ENCODE measurements around the gene IKZF5. TPM values are rescaled to one million over a fixed set of nuclear protein-coding genes. Genes with fewer than 3 reads are reported as not detected.

Gene IKZF5
- total RNA-seq, 2 experiments from 2014 or later, result 81.8 to 87.1 TPM

DNA sequence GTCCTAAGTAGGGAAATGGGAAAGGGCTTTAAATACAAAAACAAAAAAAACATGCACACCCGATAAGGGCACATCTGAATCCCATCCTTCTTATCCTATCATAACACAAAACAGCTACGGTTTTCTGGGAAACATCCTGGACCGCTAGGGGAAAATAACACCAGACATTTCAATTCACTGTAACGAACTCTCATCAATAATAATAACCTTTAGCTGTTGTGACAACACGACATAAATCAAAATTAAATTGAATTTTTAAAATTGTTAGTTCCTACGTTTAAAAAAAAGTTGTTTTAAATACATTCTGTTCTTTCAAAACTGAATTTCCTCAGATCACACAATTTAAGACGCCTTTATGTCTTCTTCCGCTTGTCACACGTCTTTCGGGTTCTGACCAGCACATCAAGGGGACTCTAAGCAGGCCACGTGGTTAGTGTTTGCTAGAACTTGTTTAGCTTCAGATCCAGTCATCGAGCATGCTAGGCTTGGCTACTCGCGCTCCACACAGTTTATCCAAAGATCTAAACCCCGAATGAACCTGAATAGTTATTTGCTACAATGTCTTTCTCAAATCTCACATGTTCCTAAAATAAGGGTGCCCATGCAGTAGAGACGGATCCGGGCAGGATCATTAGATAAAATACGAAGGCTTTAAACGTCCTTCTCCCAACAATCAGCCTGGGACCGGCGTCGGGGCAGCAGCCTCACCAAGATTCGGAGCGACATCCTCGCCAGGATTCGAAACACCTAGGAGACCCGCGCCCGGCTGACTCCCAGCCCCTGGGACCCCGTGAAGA is 839 bp downstream of the IKZF5 start:
- POLR2A ChIA-PET, result interaction anchor here (0.7 to 5.9 kb wide), 16 partner anchors 9 to 1909 kb away, joined by 3 to 74 read pairs (median 8); partner anchors contain the start of genes BUB3, C10orf88, FAM24B and PLEKHA1
- Mint-ChIP-seq H3K4me3 (peak overlapping the region; percentile 97), H3K36me3 (ENCODE audit: low read depth) (peaks cover 31% of the 10 kb centered on the region), H3K27ac (peak overlapping the region; percentile 95), H3K9me3 (no peaks in the 10 kb centered on the region), H3K4me1 (ENCODE audit: low read depth) (peaks cover 72% of the 10 kb centered on the region), H3K27me3 (no peaks in the 10 kb centered on the region)
- TF ChIP-seq, protein P1, sequence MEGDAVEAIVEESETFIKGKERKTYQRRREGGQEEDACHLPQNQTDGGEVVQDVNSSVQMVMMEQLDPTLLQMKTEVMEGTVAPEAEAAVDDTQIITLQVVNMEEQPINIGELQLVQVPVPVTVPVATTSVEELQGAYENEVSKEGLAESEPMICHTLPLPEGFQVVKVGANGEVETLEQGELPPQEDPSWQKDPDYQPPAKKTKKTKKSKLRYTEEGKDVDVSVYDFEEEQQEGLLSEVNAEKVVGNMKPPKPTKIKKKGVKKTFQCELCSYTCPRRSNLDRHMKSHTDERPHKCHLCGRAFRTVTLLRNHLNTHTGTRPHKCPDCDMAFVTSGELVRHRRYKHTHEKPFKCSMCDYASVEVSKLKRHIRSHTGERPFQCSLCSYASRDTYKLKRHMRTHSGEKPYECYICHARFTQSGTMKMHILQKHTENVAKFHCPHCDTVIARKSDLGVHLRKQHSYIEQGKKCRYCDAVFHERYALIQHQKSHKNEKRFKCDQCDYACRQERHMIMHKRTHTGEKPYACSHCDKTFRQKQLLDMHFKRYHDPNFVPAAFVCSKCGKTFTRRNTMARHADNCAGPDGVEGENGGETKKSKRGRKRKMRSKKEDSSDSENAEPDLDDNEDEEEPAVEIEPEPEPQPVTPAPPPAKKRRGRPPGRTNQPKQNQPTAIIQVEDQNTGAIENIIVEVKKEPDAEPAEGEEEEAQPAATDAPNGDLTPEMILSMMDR (IDR thresholded peaks at IDR 0.05), result no peak
- Histone ChIP-seq H3K36me3 (ENCODE audit: insufficient read depth, low read length) (peaks cover 12% of the 10 kb centered on the region), H3K9me3 (ENCODE audit: control insufficient read depth in 1 of 2, insufficient read depth in 1 of 2, low read length in 2 of 2) (no peaks in the 10 kb centered on the region), H3K27me3 (ENCODE audit: control insufficient read depth in 1 of 2, insufficient read depth in 2 of 2, low read length in 2 of 2) (no peaks in the 10 kb centered on the region), H3K4me1 (ENCODE audit: insufficient read depth, low read length) (peaks cover 22% of the 10 kb centered on the region), H3K27ac (ENCODE audit: low read depth in 1 of 2, low read length in 2 of 2) (peak overlapping the region; percentile 94 to 99), H3K4me3 (ENCODE audit: low read length) (peak overlapping the region; percentile 91)
- DNase-seq (peak; percentile 11 to 78 (median 33)), ATAC-seq (ENCODE audit: poor library complexity) (peak; percentile 21)
- intact Hi-C loops (cut with DNase I, micrococcal nuclease), result loop anchor here (1.0 to 10.0 kb wide), 9 partner anchors 27 to 1910 kb away; partner anchors contain the start of genes BUB3 (in 2 of the 2), FAM24B (in 2 of the 2), PSTK (in 2 of the 2) and ATE1 (in 1 of the 2)
- CTCF ChIA-PET, result interaction anchor here (0.9 to 3.9 kb wide), 2 partner anchors 10 to 27 kb away, joined by 3 to 27 read pairs; partner anchors contain the start of gene PSTK

DNA sequence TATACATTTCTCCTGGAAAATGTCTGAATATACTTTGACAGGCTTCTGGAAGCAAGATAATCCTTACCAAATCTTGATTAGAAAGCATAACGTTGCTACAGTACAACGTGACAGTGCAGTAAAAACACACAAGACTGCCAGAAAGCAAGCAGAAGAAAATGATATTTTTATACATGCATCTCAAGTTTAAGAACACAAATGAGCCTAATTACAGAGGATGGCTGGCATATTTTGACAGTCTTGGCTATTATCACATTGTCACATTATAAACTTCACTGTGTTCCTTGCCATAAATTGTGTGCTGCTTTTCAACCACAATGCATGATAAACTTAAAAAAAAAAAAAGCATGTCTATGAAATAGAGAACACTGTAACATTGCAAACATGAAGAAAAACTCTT is 4.3 kb downstream of the IKZF5 start:
- no peaks in the 10 kb centered on the region for H3K27me3 ChIP-seq (ENCODE audit: control insufficient read depth in 1 of 2, insufficient read depth in 2 of 2, low read length in 2 of 2)
- Mint-ChIP-seq H3K27ac (no peak overlapping the region), H3K4me1 (ENCODE audit: low read depth) (peaks cover 82% of the 10 kb centered on the region), H3K4me3 (no peak overlapping the region), H3K27me3 (no peaks in the 10 kb centered on the region), H3K36me3 (ENCODE audit: low read depth) (peaks cover 54% of the 10 kb centered on the region), H3K9me3 (no peaks in the 10 kb centered on the region)
- peaks cover 13% of the 10 kb centered on the region for H3K4me1 ChIP-seq (ENCODE audit: insufficient read depth, low read length)
- POLR2A ChIA-PET, result no interaction called here
- no peak overlapping the region for H3K4me3 ChIP-seq (ENCODE audit: low read length)
- no peak for DNase-seq
- peaks cover 7% of the 10 kb centered on the region for H3K36me3 ChIP-seq (ENCODE audit: insufficient read depth, low read length)
- intact Hi-C loops (cut with DNase I, micrococcal nuclease), result loop anchor here in 1 of 2 experiments (10.0 kb wide), 1 partner anchor 629 kb away; the partner anchor contains the start of gene PLEKHA1
- no peak overlapping the region for H3K27ac ChIP-seq (ENCODE audit: low read depth in 1 of 2, low read length in 2 of 2)
- ATAC-seq (ENCODE audit: poor library complexity), result no peak
- CTCF ChIA-PET, result no interaction called here
- TF ChIP-seq, protein P1 (IDR thresholded peaks at IDR 0.05), result no peak
- H3K9me3 ChIP-seq (ENCODE audit: control insufficient read depth in 1 of 2, insufficient read depth in 1 of 2, low read length in 2 of 2), result no peaks in the 10 kb centered on the region

DNA sequence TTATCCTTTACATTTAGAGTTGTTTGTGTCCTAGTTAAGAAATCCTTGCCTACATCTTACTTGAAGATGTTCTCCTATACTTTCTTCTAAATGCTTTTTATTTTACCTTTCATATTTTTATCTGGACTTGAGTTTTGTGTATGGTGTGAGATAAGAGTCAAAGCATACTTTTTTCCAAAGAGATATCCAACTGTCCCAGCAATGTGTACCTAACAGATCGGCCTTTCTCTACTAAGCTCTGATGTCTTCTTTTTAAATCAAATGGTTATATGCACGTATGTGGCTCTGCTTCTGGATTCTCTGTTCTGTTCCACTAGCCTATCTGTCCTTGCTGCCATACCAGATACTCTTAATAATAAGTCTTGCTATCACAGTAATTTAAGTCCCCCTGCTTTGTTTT is 7.2 kb downstream of the IKZF5 start:
- Mint-ChIP-seq H3K4me3 (no peak overlapping the region), H3K9me3 (no peaks in the 10 kb centered on the region), H3K27me3 (no peaks in the 10 kb centered on the region), H3K27ac (peak overlapping the region; percentile 41), H3K4me1 (ENCODE audit: low read depth) (peaks cover 68% of the 10 kb centered on the region), H3K36me3 (ENCODE audit: low read depth) (peaks cover 65% of the 10 kb centered on the region)
- ChIA-PET CTCF (no interaction called here), POLR2A (no interaction called here)
- TF ChIP-seq, protein P1 (IDR thresholded peaks at IDR 0.05), result no peak
- Histone ChIP-seq H3K27ac (ENCODE audit: low read depth in 1 of 2, low read length in 2 of 2) (no peak overlapping the region), H3K27me3 (ENCODE audit: control insufficient read depth in 1 of 2, insufficient read depth in 2 of 2, low read length in 2 of 2) (no peaks in the 10 kb centered on the region), H3K4me3 (ENCODE audit: low read length) (no peak overlapping the region), H3K36me3 (ENCODE audit: insufficient read depth, low read length) (peaks cover 25% of the 10 kb centered on the region), H3K9me3 (ENCODE audit: control insufficient read depth in 1 of 2, insufficient read depth in 1 of 2, low read length in 2 of 2) (no peaks in the 10 kb centered on the region), H3K4me1 (ENCODE audit: insufficient read depth, low read length) (peaks cover 5% of the 10 kb centered on the region)
- ATAC-seq (ENCODE audit: poor library complexity) (no peak), DNase-seq (no peak)
- intact Hi-C loops (cut with DNase I, micrococcal nuclease), result loop anchor here in 1 of 2 experiments (10.0 kb wide), 1 partner anchor 627 kb away; the partner anchor contains the start of gene PLEKHA1
